GM10266 (cell line): ENCODE results near the gene VIPR1.

Source experiments
- DNase-seq: peaks from one replicate; pipeline ENCODE4 v3.0.0; 2012; ENCODE audit errors: extremely low spot score
- TF ChIP-seq, protein P1 (sequence below): IDR thresholded peaks from 2 replicates; pipeline ENCODE4 v1.5.1; 2012; ENCODE audit warnings: mild to moderate bottlenecking, low read depth; ENCODE audit not compliant: control insufficient read depth, insufficient read depth; ENCODE audit errors: missing control alignments

VIPR1 gene

DNA sequence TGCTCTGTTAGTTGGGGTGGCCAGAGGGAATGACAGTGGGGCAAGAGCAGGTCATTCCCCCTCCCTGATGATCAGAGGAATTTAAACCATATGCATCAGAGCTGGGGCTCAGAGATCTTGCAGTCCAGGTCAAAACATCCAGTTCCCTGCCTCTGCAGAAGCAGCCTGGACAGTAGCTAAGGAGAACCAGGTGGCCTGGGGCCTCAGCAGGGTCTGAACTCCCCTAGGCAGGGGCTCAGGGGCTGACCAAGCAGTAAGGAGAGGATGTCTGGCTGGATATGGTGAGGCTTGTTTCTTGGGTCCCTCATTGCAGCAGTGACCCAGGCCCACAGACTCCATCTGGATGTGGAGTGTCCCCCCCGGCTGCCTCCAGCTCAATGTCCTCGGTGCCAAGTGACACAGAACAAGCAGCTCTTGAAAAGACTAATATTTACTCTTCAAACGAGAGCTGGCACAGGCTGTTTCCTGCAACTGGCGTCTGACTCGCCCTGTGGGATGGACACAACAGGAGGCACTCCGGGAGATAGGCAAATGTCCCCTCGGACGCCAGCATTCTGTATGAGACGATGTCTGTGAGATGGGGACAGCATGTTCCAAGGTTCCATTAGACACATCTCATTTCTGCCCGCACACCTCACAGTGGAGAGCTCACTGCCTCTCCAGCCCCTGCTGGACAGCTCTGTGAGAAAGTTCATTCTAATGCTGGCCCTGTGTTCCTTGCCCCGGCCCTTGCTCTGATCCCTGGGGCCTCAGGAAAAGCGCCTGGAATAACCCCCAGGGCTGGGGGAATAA lies 42.2 kb downstream of the VIPR1 start:
- TF ChIP-seq, protein P1, sequence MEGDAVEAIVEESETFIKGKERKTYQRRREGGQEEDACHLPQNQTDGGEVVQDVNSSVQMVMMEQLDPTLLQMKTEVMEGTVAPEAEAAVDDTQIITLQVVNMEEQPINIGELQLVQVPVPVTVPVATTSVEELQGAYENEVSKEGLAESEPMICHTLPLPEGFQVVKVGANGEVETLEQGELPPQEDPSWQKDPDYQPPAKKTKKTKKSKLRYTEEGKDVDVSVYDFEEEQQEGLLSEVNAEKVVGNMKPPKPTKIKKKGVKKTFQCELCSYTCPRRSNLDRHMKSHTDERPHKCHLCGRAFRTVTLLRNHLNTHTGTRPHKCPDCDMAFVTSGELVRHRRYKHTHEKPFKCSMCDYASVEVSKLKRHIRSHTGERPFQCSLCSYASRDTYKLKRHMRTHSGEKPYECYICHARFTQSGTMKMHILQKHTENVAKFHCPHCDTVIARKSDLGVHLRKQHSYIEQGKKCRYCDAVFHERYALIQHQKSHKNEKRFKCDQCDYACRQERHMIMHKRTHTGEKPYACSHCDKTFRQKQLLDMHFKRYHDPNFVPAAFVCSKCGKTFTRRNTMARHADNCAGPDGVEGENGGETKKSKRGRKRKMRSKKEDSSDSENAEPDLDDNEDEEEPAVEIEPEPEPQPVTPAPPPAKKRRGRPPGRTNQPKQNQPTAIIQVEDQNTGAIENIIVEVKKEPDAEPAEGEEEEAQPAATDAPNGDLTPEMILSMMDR, result no peak
- DNase-seq, result no peak

- TF ChIP-seq, protein P1, result no peak
These were observed 42.9 kb downstream of the VIPR1 start for GRCh38 chr3:42545284-42545900.

GRCh38 chr3:42546691-42547213 lies 44.3 kb downstream of the VIPR1 start:
- no peak for DNase-seq
- TF ChIP-seq, protein P1, result no peak

More at GRCh38 chr3:42545284-42545900, 42.9 kb downstream of the VIPR1 start:
- no peak for DNase-seq

- peak; percentile 65 for DNase-seq
- TF ChIP-seq, protein P1, result peak; percentile 96
These were observed 45.0 kb downstream of the VIPR1 start for GRCh38 chr3:42547401-42547945.

- TF ChIP-seq, protein P1, result no peak
These were observed 46.7 kb downstream of the VIPR1 start for GRCh38 chr3:42549131-42549530.

DNA sequence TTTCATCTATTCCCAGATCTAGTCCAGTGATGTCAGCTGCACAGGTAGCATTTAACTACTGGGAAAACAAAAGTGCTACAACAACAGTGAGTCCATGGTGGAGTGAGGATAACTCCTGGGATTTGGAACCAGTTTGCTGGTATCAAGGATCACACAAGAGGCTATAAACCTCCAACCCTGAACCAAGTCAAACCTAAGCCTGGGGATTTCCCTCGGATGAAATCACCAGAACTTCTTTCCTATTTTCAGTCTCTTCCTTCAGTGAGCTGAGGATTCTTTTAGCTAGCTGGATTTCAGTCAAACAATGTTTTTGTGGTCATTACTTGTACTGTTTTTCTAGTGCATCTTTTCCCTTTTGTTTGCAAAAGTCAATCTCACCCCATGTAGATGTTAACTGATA lies 47.8 kb downstream of the VIPR1 start:
- TF ChIP-seq, protein P1, result no peak
- no peak for DNase-seq

More at GRCh38 chr3:42549131-42549530, 46.7 kb downstream of the VIPR1 start:
- no peak for DNase-seq
